WERI-Rb-1 (cell line): ENCODE results near the gene SULT6B1.

Experiments
- DNase-seq: peaks from one replicate; pipeline ENCODE4 v3.0.0-alpha.2; 2020
- H3K27ac ChIP-seq: fragments of 250-450 bp; sonication (Bioruptor Pico); 2 replicates; pipeline ENCODE4 v1.5.1; 2020; ENCODE audit warnings: mild to moderate bottlenecking, moderate library complexity
- H3K27me3 ChIP-seq: fragments of 250-450 bp; sonication (Bioruptor Pico); 2 replicates; pipeline ENCODE4 v1.5.1; 2021; ENCODE audit warnings: mild to moderate bottlenecking, low read depth, moderate library complexity; ENCODE audit not compliant: insufficient read depth, severe bottlenecking
- H3K36me3 ChIP-seq: fragments of 250-450 bp; sonication (Bioruptor Pico); 2 replicates; pipeline ENCODE4 v1.5.1; 2020; ENCODE audit warnings: mild to moderate bottlenecking, moderate library complexity
- H3K4me3 ChIP-seq: 2 replicates; pipeline ENCODE4 v1.5.1; 2011; ENCODE audit warnings: low read depth, mild to moderate bottlenecking, control low read depth, low read length
- H3K9me3 ChIP-seq: fragments of 250-450 bp; sonication (Bioruptor Pico); 2 replicates; pipeline ENCODE4 v1.5.1; 2021; ENCODE audit warnings: mild to moderate bottlenecking, moderate library complexity; ENCODE audit not compliant: severe bottlenecking
- TF ChIP-seq, protein P1 (sequence below): IDR thresholded peaks from 2 replicates; pipeline ENCODE4 v1.5.1; 2011; ENCODE audit warnings: low read depth, mild to moderate bottlenecking, control low read depth, inconsistent platforms, low read length

The SULT6B1 gene, protein sequence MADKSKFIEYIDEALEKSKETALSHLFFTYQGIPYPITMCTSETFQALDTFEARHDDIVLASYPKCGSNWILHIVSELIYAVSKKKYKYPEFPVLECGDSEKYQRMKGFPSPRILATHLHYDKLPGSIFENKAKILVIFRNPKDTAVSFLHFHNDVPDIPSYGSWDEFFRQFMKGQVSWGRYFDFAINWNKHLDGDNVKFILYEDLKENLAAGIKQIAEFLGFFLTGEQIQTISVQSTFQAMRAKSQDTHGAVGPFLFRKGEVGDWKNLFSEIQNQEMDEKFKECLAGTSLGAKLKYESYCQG

DNA sequence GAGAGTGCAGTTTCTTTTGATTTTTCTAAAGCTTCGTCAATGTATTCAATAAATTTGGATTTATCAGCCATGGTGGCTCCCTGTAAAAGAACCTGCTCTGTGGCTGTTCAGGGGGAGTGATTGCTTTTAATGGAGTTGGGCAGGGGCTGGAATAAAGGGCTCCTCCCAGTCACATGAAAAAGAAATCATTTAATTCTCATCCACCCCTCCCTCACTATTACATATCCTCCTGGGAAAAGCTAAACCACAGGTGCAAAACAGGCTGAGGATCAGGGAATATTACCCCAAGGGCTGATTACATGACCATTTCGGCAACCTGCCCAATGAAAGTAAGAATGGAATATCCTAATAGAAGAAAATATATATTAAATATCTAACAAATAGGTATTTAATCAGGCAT lies at the start of gene SULT6B1:
Gene SULT6B1, minus strand, starts transcription at position 101 of the 400 bp plus-strand sequence. Its CDS starts 30 bp downstream, at position 71.
- H3K4me3 ChIP-seq, result no peak within 1 kb of the TSS
- no peaks in the 10 kb centered on the region for H3K36me3 ChIP-seq
- DNase-seq, result no peak
- no peak within 1 kb of the TSS for H3K27ac ChIP-seq
- TF ChIP-seq, protein P1, sequence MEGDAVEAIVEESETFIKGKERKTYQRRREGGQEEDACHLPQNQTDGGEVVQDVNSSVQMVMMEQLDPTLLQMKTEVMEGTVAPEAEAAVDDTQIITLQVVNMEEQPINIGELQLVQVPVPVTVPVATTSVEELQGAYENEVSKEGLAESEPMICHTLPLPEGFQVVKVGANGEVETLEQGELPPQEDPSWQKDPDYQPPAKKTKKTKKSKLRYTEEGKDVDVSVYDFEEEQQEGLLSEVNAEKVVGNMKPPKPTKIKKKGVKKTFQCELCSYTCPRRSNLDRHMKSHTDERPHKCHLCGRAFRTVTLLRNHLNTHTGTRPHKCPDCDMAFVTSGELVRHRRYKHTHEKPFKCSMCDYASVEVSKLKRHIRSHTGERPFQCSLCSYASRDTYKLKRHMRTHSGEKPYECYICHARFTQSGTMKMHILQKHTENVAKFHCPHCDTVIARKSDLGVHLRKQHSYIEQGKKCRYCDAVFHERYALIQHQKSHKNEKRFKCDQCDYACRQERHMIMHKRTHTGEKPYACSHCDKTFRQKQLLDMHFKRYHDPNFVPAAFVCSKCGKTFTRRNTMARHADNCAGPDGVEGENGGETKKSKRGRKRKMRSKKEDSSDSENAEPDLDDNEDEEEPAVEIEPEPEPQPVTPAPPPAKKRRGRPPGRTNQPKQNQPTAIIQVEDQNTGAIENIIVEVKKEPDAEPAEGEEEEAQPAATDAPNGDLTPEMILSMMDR, result no peak
- no peaks in the 10 kb centered on the region for H3K9me3 ChIP-seq
- H3K27me3 ChIP-seq, result no peaks in the 10 kb centered on the region

DNA sequence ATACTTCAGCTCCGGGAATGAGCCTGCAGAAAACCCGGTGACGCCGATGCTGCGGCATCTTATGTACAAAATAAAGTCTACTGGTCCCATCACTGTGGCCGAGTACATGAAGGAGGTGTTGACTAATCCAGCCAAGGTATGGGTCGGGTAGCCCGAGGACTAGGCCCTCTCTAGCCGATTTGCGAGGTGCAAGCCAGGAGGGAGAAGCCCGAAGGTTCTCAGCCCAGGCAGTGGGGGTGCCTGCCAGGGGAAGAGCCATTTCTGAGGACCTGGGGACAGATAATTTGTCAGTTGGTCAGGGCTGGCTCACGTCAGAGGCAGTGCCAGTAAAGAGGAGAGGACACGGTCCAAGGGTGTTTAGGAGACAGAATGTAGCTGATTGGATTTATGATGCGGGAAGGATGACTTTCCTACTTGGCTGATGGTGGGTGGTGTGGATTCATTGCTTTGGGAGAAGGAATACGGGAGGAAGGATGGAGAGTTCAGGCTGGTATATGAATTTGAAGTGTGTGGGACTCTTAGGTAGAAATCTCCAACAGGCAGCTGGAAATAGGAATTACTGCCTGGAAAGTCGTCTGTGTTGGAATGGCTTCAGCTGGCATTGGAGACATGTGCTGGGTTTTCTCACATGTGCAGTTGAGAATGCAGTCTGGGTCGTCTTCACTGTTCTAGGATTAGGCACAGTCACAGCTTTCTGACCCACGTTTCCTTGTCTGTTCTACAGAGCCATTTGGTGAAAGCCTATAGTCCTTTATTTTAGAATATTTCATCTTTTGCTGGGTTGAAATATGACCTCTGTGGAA lies 43.9 kb upstream of the SULT6B1 start:
- Histone ChIP-seq H3K36me3 (peaks cover 49% of the 10 kb centered on the region), H3K27ac (peak overlapping the region; percentile 88), H3K27me3 (no peaks in the 10 kb centered on the region), H3K9me3 (no peaks in the 10 kb centered on the region), H3K4me3 (peak overlapping the region; percentile 89)
- TF ChIP-seq, protein P1, result no peak
- peak; percentile 29 for DNase-seq

DNA sequence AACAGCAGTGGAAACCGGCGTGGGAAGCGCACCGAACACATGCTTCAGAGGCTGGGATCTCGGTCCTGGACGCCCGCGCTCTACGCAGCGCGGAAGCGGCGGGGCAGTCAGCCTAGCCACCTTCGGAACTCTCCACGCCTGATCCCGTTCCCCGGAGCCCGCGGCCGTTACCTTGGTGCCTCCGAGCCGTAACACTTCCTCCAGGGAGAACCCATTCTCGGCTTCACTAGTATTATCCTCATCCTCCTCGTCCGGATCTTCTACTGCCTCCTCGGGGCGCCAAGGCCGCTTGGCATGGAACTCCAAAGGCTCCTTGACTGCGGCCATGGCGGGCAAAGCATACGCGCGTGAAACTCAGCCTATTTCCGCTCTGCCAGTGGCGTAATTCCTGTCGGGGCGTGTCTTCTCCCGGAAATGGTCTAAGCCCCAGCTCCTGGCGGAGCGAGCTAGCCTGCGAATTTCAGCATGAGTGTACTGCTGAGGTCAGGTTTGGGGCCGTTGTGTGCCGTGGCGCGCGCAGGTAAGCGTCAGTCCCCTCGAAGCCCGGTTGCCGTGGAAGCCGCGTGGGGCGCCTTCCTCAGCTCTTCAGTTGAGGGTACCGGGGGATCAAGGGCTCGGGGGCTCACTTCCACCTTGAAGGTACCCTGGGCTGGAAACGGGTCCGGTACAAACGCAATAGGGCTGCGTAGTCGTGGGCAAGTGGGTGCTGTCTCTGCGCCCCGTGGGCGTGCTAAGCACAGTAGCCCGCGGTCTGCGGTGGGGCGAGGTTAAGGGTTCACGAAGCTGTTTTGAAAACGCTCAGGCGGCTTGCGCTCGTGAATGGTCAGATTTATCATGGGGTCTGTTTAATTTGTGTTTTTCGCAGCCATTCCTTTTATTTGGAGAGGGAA lies 43.0 kb upstream of the SULT6B1 start, which contains the start of the genes CEBPZ and NDUFAF7:
Gene CEBPZ, minus strand, starts transcription at position 356 of the 890 bp plus-strand sequence. Its CDS starts 29 bp downstream, at position 327.
Gene NDUFAF7, plus strand, starts transcription at position 418 of the 890 bp plus-strand sequence. Its CDS starts 48 bp downstream, at position 466.
- Histone ChIP-seq H3K9me3 (no peaks in the 10 kb centered on the region), H3K27ac (peak within 1 kb of the TSS; percentile 88), H3K4me3 (peak within 1 kb of the TSS; percentile 89), H3K36me3 (peaks cover 49% of the 10 kb centered on the region), H3K27me3 (no peaks in the 10 kb centered on the region)
- TF ChIP-seq, protein P1, result no peak
- peak; percentile 93 for DNase-seq

DNA sequence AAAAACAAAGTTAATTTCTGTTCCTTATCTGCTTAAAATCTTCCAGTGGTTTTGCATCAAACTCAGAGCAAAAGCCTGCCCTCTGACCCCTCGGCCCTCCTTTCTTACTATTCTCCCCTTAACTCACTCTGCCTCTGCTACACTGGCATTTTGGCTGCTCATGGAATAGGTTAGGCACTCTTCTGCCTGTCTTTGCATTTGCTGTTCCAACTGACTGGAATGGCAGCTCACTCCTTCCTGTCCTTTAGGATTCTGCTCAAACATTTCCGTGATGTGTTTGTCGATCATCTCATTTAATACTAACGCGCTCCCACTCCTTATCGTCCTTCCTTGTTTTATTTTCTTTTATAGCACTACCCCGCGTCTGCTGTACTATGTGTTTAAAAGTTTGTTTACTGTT lies 42.1 kb upstream of the SULT6B1 start:
- Histone ChIP-seq H3K27ac (peak overlapping the region; percentile 88), H3K27me3 (no peaks in the 10 kb centered on the region), H3K36me3 (peaks cover 43% of the 10 kb centered on the region), H3K4me3 (peak overlapping the region; percentile 89), H3K9me3 (no peaks in the 10 kb centered on the region)
- TF ChIP-seq, protein P1, result no peak
- no peak for DNase-seq

DNA sequence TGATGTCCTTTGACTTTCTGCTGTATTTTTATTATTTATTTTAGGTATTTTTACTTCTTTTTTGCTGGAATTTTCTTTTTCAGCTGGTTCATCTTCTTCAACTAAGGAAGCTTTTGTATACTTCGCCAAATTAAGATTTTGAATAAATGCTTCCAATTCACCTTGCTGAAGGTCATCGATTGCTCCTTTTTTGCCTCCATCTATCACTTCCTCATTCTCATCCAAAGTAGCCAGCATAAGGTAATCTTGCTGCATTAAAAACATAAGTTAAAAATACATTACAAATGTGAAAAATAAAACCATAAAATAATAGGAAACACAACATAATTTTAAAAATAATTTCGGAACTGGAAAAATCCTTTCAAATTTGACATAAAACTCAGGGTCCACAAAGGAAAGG lies 40.3 kb upstream of the SULT6B1 start:
- Histone ChIP-seq H3K4me3 (no peak overlapping the region), H3K9me3 (no peaks in the 10 kb centered on the region), H3K36me3 (peaks cover 53% of the 10 kb centered on the region), H3K27me3 (no peaks in the 10 kb centered on the region), H3K27ac (no peak overlapping the region)
- no peak for DNase-seq
- TF ChIP-seq, protein P1, result no peak
